H1 (cell line): Measurements from ENCODE around the gene HMGCL. TPM values are rescaled to one million over a fixed set of nuclear protein-coding genes. Genes with fewer than 3 reads are reported as not detected.

Experiments used
- CTCF ChIA-PET: fragments of 300-600 bp; sonication (Branson Sonifier 250); formaldehyde crosslinking; loops from one replicate; lab custom pipeline; 2021; ENCODE audit not compliant: partially characterized antibody; lab: Charles Lee
- POLR2A ChIA-PET: fragments of 300-600 bp; sonication (Branson Sonifier 250); formaldehyde crosslinking; loops from one replicate; lab custom pipeline; 2021; ENCODE audit warnings: inconsistent platforms; ENCODE audit not compliant: partially characterized antibody; lab: Charles Lee
- DNase-seq, 2 experiments: peaks; one replicate each; pipeline versions ENCODE4 v3.0.0 to v3.0.0-alpha.2; 2010 to 2022; ENCODE audit warnings: low spot score in 2 of 2, low read depth in 1 of 2, mixed read lengths in 1 of 2
- FAIRE-seq: peaks from 2 replicates; lab custom pipeline; 2011; peaks lifted over from hg19 to GRCh38; lab: Jason Lieb, UNC
- H2AFZ ChIP-seq: 2 replicates; pipeline ENCODE4 v1.8.1; 2012; ENCODE audit warnings: low read length, inconsistent platforms
- H2AK5ac ChIP-seq: 2 replicates; pipeline ENCODE4 v1.6.1; 2013; ENCODE audit warnings: low read depth, low read length
- H2BK120ac ChIP-seq: replicated peaks from 2 replicates; pipeline ENCODE3; 2013; ENCODE audit warnings: low read depth, low read length, inconsistent platforms
- H2BK12ac ChIP-seq: 2 replicates; pipeline ENCODE4 v1.6.1; 2013; ENCODE audit warnings: low read depth, low read length
- H2BK15ac ChIP-seq: 2 replicates; pipeline ENCODE4 v1.6.1; 2013; ENCODE audit warnings: low read length
- H2BK20ac ChIP-seq: 2 replicates; pipeline ENCODE4 v1.6.1; 2013; ENCODE audit warnings: low read length
- H2BK5ac ChIP-seq: 2 replicates; pipeline ENCODE4 v1.6.1; 2013; ENCODE audit warnings: low read depth, low read length
- H3K14ac ChIP-seq: 2 replicates; pipeline ENCODE4 v1.6.1; 2013; ENCODE audit warnings: inconsistent platforms; ENCODE audit not compliant: insufficient read length
- H3K18ac ChIP-seq: 2 replicates; pipeline ENCODE4 v1.6.1; 2013; ENCODE audit warnings: low read length; ENCODE audit errors: extremely low read depth
- H3K23ac ChIP-seq: 2 replicates; pipeline ENCODE4 v1.6.1; 2013; ENCODE audit warnings: inconsistent platforms; ENCODE audit not compliant: insufficient read length
- H3K23me2 ChIP-seq: 2 replicates; pipeline ENCODE4 v1.6.1; 2013; ENCODE audit warnings: low read depth, low read length
- H3K27ac ChIP-seq: 2 replicates; pipeline ENCODE4 v1.6.1; 2011; ENCODE audit warnings: low read depth, low read length, inconsistent platforms
- H3K27me3 ChIP-seq, 4 experiments: replicated peaks in 1 of 4; 1 replicate in 1 of 4; 2 replicates in 3 of 4; pipeline versions ENCODE4 v1.6.1 to v1.8.1; 2011 to 2013; ENCODE audit warnings: low read length in 3 of 4, mild to moderate bottlenecking in 3 of 4, inconsistent platforms in 2 of 4, mixed read lengths in 2 of 4, moderate library complexity in 1 of 4; ENCODE audit not compliant: control insufficient read depth in 3 of 4, insufficient read depth in 3 of 4; ENCODE audit errors: extremely low read depth in 1 of 4
- H3K36me3 ChIP-seq, 4 experiments: 2 replicates each; pipeline versions ENCODE4 v1.6.1 to v1.8.1; 2011 to 2013; ENCODE audit warnings: mild to moderate bottlenecking in 4 of 4, low read length in 3 of 4, moderate library complexity in 2 of 4, control low read depth in 1 of 4, inconsistent platforms in 1 of 4; ENCODE audit not compliant: insufficient read depth in 4 of 4, control insufficient read depth in 2 of 4
- H3K4ac ChIP-seq: replicated peaks from 2 replicates; pipeline ENCODE3; 2013; ENCODE audit warnings: low read length, low read depth, mixed read lengths, inconsistent platforms; ENCODE audit not compliant: insufficient read length
- H3K4me1 ChIP-seq, 4 experiments: replicated peaks in 1 of 4; 1 replicate in 1 of 4; 2 replicates in 3 of 4; pipeline versions ENCODE4 v1.6.1 to v1.8.1; 2011 to 2013; ENCODE audit warnings: low read length in 3 of 4, inconsistent platforms in 2 of 4, mixed read lengths in 1 of 4; ENCODE audit not compliant: insufficient read depth in 4 of 4, control insufficient read depth in 3 of 4
- H3K4me2 ChIP-seq, 2 experiments: 2 replicates each; pipeline versions ENCODE4 v1.6.1 to v1.8.1; 2011 to 2013; ENCODE audit warnings: low read depth in 2 of 2, low read length in 2 of 2, control low read depth in 1 of 2, inconsistent platforms in 1 of 2, mild to moderate bottlenecking in 1 of 2; ENCODE audit not compliant: insufficient read depth in 1 of 2
- H3K4me3 ChIP-seq, 4 experiments: fragments of 200-600, 300-600 bp in 1 of 4; sonication (generic), shearing (Covaris generic), sonication (Bioruptor Twin) in 1 of 4; 2 replicates each; pipeline versions ENCODE4 v1.5.1 to v1.8.1; 2011 to 2016; ENCODE audit warnings: low read length in 4 of 4, low read depth in 3 of 4, control low read depth in 2 of 4, inconsistent platforms in 2 of 4, mild to moderate bottlenecking in 2 of 4, mixed read lengths in 1 of 4, moderate library complexity in 1 of 4; ENCODE audit not compliant: insufficient read depth in 2 of 4; ENCODE audit errors: extremely low read depth in 1 of 4
- H3K56ac ChIP-seq: replicated peaks from 2 replicates; pipeline ENCODE3; 2013; ENCODE audit warnings: low read depth, mild to moderate bottlenecking, mixed read lengths, low read length, inconsistent platforms; ENCODE audit not compliant: insufficient read length
- H3K79me1 ChIP-seq: 2 replicates; pipeline ENCODE4 v1.6.1; 2013; ENCODE audit warnings: low read depth, low read length, control low read depth
- H3K79me2 ChIP-seq, 2 experiments: 2 replicates each; pipeline versions ENCODE4 v1.6.1 to v1.8.1; 2012 to 2013; ENCODE audit warnings: low read length in 2 of 2, mild to moderate bottlenecking in 2 of 2, inconsistent platforms in 1 of 2; ENCODE audit not compliant: insufficient read depth in 2 of 2, control insufficient read depth in 1 of 2
- H3K9ac ChIP-seq, 4 experiments: replicated peaks in 1 of 4; 1 replicate in 1 of 4; 2 replicates in 3 of 4; pipeline versions ENCODE4 v1.6.1 to v1.8.1; 2011 to 2013; ENCODE audit warnings: low read depth in 3 of 4, low read length in 3 of 4, control low read depth in 2 of 4, mild to moderate bottlenecking in 2 of 4, moderate library complexity in 2 of 4, inconsistent platforms in 1 of 4; ENCODE audit errors: extremely low read depth in 1 of 4
- H3K9me3 ChIP-seq, 2 experiments: 2 replicates each; pipeline versions ENCODE4 v1.6.1 to v1.8.1; 2012 to 2013; ENCODE audit warnings: mild to moderate bottlenecking in 2 of 2, moderate library complexity in 2 of 2, control low read depth in 1 of 2, inconsistent platforms in 1 of 2, low read depth in 1 of 2, low read length in 1 of 2, mixed read lengths in 1 of 2; ENCODE audit not compliant: insufficient read depth in 2 of 2
- H4K20me1 ChIP-seq, 2 experiments: replicated peaks in 1 of 2; 2 replicates each; pipeline versions ENCODE3 to v1.8.1; 2011 to 2013; ENCODE audit warnings: inconsistent platforms in 2 of 2, low read length in 2 of 2, mild to moderate bottlenecking in 1 of 2; ENCODE audit not compliant: insufficient read depth in 2 of 2, control insufficient read depth in 1 of 2
- H4K5ac ChIP-seq: 2 replicates; pipeline ENCODE4 v1.6.1; 2013; ENCODE audit warnings: low read length, low read depth, mixed read lengths, inconsistent platforms; ENCODE audit not compliant: insufficient read length
- H4K8ac ChIP-seq: 2 replicates; pipeline ENCODE4 v1.8.0; 2013; ENCODE audit warnings: mild to moderate bottlenecking, moderate library complexity, low read length, inconsistent platforms; ENCODE audit not compliant: insufficient read depth; ENCODE audit errors: extremely low read depth
- H4K91ac ChIP-seq: replicated peaks from 2 replicates; pipeline ENCODE3; 2013; ENCODE audit warnings: low read length, mixed read lengths, inconsistent platforms; ENCODE audit not compliant: insufficient read length
- BCL11A ChIP-seq, 2 experiments: IDR thresholded peaks; one replicate each; pipeline ENCODE4 v1.6.1; 2011; ENCODE audit warnings: low read depth in 2 of 2, low read length in 2 of 2, mild to moderate bottlenecking in 2 of 2
- CTBP2 ChIP-seq: IDR thresholded peaks from 2 replicates; pipeline ENCODE4 v1.7.0; 2011; ENCODE audit warnings: borderline replicate concordance, mild to moderate bottlenecking, moderate library complexity, mixed read lengths, low read length; ENCODE audit not compliant: insufficient read depth, insufficient read length
- E2F6 ChIP-seq: IDR thresholded peaks from 2 replicates; pipeline ENCODE4 v1.6.1; 2012; ENCODE audit warnings: inconsistent platforms
- JUN ChIP-seq: IDR thresholded peaks from 2 replicates; pipeline ENCODE4 v1.6.1; 2011; ENCODE audit warnings: low read depth, mild to moderate bottlenecking, improper control_type of control experiment, low read length
- JUND ChIP-seq: IDR thresholded peaks from 2 replicates; pipeline ENCODE4 v1.6.1; 2011; ENCODE audit warnings: mild to moderate bottlenecking, improper control_type of control experiment, low read length
- POLR2A ChIP-seq, 2 experiments: IDR thresholded peaks; 1 replicate in 1 of 2; 2 replicates in 1 of 2; pipeline ENCODE4 v1.6.1; 2011; ENCODE audit warnings: low read depth in 2 of 2, low read length in 2 of 2, mild to moderate bottlenecking in 2 of 2; ENCODE audit errors: control extremely low read depth in 1 of 2
- RNF2 ChIP-seq: fragments of 200-900, 300-1000 bp; sonication (generic); IDR thresholded peaks from 2 replicates; pipeline ENCODE4 v1.7.1; 2016; ENCODE audit warnings: borderline replicate concordance, low read depth, mild to moderate bottlenecking, antibody characterized with exemption, low read length; ENCODE audit not compliant: poor library complexity, severe bottlenecking; ENCODE audit errors: missing control alignments
- RXRA ChIP-seq: IDR thresholded peaks from 2 replicates; pipeline ENCODE4 v1.6.1; 2011; ENCODE audit warnings: low read depth, mild to moderate bottlenecking, low read length, moderate library complexity; ENCODE audit not compliant: insufficient read depth
- SP4 ChIP-seq: IDR thresholded peaks from 2 replicates; pipeline ENCODE4 v1.6.1; 2012; ENCODE audit warnings: low read length, inconsistent platforms
- SUZ12 ChIP-seq: fragments of 200-600 bp; sonication (generic); IDR thresholded peaks from 2 replicates; pipeline ENCODE4 v1.6.1; 2012; ENCODE audit warnings: mild to moderate bottlenecking, inconsistent platforms, low read length, moderate library complexity, mixed read lengths
- TCF12 ChIP-seq: IDR thresholded peaks from 2 replicates; pipeline ENCODE4 v1.6.1; 2011; ENCODE audit warnings: low read depth, mild to moderate bottlenecking, low read length
- WGBS, 2 experiments: shearing (Covaris generic) in 1 of 2; methylation state at CpG; one replicate each; pipeline versions ENCODE4 v1.1.6 to v1.1.7; 2013 to 2015; ENCODE audit warnings: low lambda C conversion rate in 2 of 2, mixed read lengths in 2 of 2, inconsistent platforms in 1 of 2, low coverage in 1 of 2, missing lambda C conversion rate in 1 of 2; ENCODE audit not compliant: insufficient replicate concordance in 2 of 2, insufficient coverage in 1 of 2, insufficient read length in 1 of 2; ENCODE audit errors: extremely low coverage in 1 of 2, missing lambda C conversion rate in 1 of 2; 5-methylcytosine and 5-hydroxymethylcytosine counted together
- polyA plus RNA-seq, 7 experiments: library from polyadenylated mRNA; depleted of rRNA in 3 of 7; stranded (reverse) in 5 of 7; unstranded in 2 of 7; fragments of >200 nt in 5 of 7; fragments of 200-250 nt in 2 of 7; gene quantifications; 1 replicate in 5 of 7; 2 replicates in 1 of 7; 4 replicates in 1 of 7; pipeline versions ENCODE4 v1.2.1 to v1.2.3, GENCODE V29; 2011 to 2013; ENCODE audit warnings: missing spikeins in 2 of 7, mixed read lengths in 2 of 7
- total RNA-seq: library from RNA; stranded (reverse); fragmentation: NEBNext Ultra II Directional; extraction: Animal tissue kit (Norgen Biotek cat#: 25700); gene quantifications from 2 replicates; pipeline ENCODE4 v1.2.1, GENCODE V29; 2021

HMGCL gene
- total and polyA plus RNA-seq, 2 of the 8 experiments (the other 6 are each of a cell fraction or from before 2014, with no cell fraction given): 13.7 to 19.5 TPM

DNA sequence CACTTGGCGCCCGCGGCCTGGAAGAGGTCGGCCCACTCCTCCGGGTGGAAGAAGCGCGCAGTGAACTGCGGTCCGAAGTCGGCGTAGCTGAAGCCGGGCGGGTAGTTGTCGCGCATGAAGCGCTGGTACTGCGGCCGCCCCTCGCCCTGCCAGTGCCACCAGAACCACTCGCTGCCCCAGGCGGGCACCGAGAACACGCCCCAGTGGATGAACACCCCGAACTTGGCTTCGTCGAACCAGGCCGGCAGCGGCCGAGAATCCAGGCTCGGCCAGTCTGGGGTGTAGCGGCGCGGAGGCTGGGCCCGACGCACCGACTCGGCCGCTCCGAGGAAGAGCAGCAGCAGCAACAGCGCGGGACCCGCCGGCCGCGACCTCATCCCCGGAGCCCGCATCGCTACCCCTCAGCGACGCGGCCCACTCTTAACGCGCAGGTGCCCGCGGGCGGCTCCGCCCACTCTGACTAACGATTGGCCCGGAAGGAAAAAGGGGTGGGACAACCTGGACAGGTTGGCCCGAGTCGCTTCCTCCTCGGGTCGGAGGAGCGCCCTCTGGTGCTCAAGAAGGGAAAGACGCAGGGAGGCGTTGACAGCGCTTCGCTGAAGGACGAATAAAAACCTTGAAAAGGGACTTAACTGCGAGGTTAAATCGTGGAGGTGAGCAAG lies 42.8 kb upstream of the HMGCL start, which contains the start of gene FUCA1:
Gene FUCA1, minus strand, starts transcription at position 396 of the 662 bp plus-strand sequence. Its CDS starts 4 bp downstream, at position 392.
- Histone ChIP-seq H3K79me2 (no peaks in the 10 kb centered on the region), H2BK20ac (no peak within 1 kb of the TSS), H3K4me3 (peak within 1 kb of the TSS; percentile 58 to 75 (median 70)), H4K91ac (no peak within 1 kb of the TSS), H2BK12ac (peak within 1 kb of the TSS; percentile 54; the same call in 1 of the 2 replicates), H3K14ac (no peak within 1 kb of the TSS), H3K4ac (no peak within 1 kb of the TSS), H3K27me3 (peaks cover 6 to 28% (median 19%) of the 10 kb centered on the region in 4 experiments), H3K4me2 (peak within 1 kb of the TSS; percentile 79 to 89), H2AK5ac (no peak within 1 kb of the TSS), H4K20me1 (no peaks in the 10 kb centered on the region), H4K8ac (peak within 1 kb of the TSS; percentile 83; the same call in 1 of the 2 replicates), H3K9me3 (no peaks in the 10 kb centered on the region), H2BK15ac (peak within 1 kb of the TSS; percentile 36; the same call in 1 of the 2 replicates), H4K5ac (no peak within 1 kb of the TSS), H3K9ac (no peak within 1 kb of the TSS; a peak in 1 of 7 replicates), H3K4me1 (no peaks in the 10 kb centered on the region; a peak in 1 of 7 replicates), H3K79me1 (no peaks in the 10 kb centered on the region), H3K56ac (no peak within 1 kb of the TSS), H3K18ac (peak within 1 kb of the TSS; percentile 79; the same call in 1 of the 2 replicates), H3K36me3 (no peaks in the 10 kb centered on the region), H3K23me2 (peaks cover 7% of the 10 kb centered on the region), H2BK5ac (0 out of 2 replicates have a peak within 1 kb of the TSS, but pooled peaks have one; percentile 13), H3K27ac (no peak within 1 kb of the TSS), H3K23ac (no peak within 1 kb of the TSS), H2AFZ (peak within 1 kb of the TSS; percentile 85), H2BK120ac (no peak within 1 kb of the TSS)
- POLR2A ChIA-PET: interaction anchor here (0.5 to 1.5 kb wide), 5 partner anchors 13 to 91 kb away, joined by 3 read pairs; partner anchors contain the start of genes HMGCL and PNRC2
- FAIRE-seq (peak; percentile 66), DNase-seq (peak; percentile 90 to 96)
- 2% methylated on average over 68 of the region's 71 CpGs; no CpG with 5 or more reads in 1 of the 2 experiments for WGBS, 2 experiments
- CTCF ChIA-PET: interaction anchor here (0.5 to 4.5 kb wide), 12 partner anchors 10 to 374 kb away, joined by 3 to 40 read pairs (median 3); no protein-coding TSS in a partner anchor
- TF ChIP-seq RNF2 (no peak), RXRA (no peak), SP4 (no peak; the same call in 1 of the 2 replicates), SUZ12 (no peak; the same call in 1 of the 2 replicates), BCL11A (IDR thresholded peaks at IDR 0.05; ENCODE audit: low read depth in 2 of 2, low read length in 2 of 2) (no peak), JUND (0 out of 2 replicates have a peak, but pooled peaks have one; percentile 8), JUN (no peak), E2F6 (no peak), POLR2A (IDR thresholded peaks at IDR 0.05; ENCODE audit: control extremely low read depth in 1 of 2, low read depth in 2 of 2, low read length in 2 of 2) (peak in 1 of 2 experiments; percentile 49; a peak in 1 of 3 replicates), CTBP2 (no peak), TCF12 (0 out of 2 replicates have a peak, but pooled peaks have one; percentile 52)
